Astrocyte (in vitro differentiated cells and primary cell): ENCODE results near the gene CD101. TPM values are rescaled to one million over a fixed set of nuclear protein-coding genes. Genes with fewer than 3 reads are reported as not detected.

Experiments used
- DNase-seq: peaks from one replicate; pipeline ENCODE4 v3.0.0-alpha.2; 2010; ENCODE audit warnings: low read depth
- FAIRE-seq: peaks from 2 replicates; lab custom pipeline; 2011; peaks lifted over from hg19 to GRCh38; lab: Jason Lieb, UNC
- H2AFZ ChIP-seq: 2 replicates; pipeline ENCODE4 v1.6.0; 2012; ENCODE audit warnings: low read depth, low read length, inconsistent platforms
- H3K27ac ChIP-seq: 2 replicates; pipeline ENCODE4 v1.5.1; 2011; ENCODE audit warnings: low read depth, low read length, inconsistent platforms
- H3K27me3 ChIP-seq: 2 replicates; pipeline ENCODE4 v1.6.0; 2011; ENCODE audit warnings: low read length, inconsistent platforms; ENCODE audit not compliant: insufficient read depth
- H3K36me3 ChIP-seq: 2 replicates; pipeline ENCODE4 v1.5.1; 2011; ENCODE audit warnings: low read length, inconsistent platforms; ENCODE audit not compliant: insufficient read depth
- H3K4me1 ChIP-seq: 2 replicates; pipeline ENCODE4 v1.5.1; 2011; ENCODE audit warnings: low read length, inconsistent platforms; ENCODE audit not compliant: insufficient read depth
- H3K4me2 ChIP-seq: 2 replicates; pipeline ENCODE4 v1.6.0; 2012; ENCODE audit warnings: low read length, inconsistent platforms
- H3K4me3 ChIP-seq: 2 replicates; pipeline ENCODE4 v1.5.1; 2011; ENCODE audit warnings: low read depth, mild to moderate bottlenecking, low read length, inconsistent platforms; ENCODE audit not compliant: insufficient read depth
- H3K79me2 ChIP-seq: 2 replicates; pipeline ENCODE4 v1.6.0; 2012; ENCODE audit warnings: mild to moderate bottlenecking, low read length, inconsistent platforms; ENCODE audit not compliant: insufficient read depth
- H3K9ac ChIP-seq: 2 replicates; pipeline ENCODE4 v1.6.0; 2012; ENCODE audit warnings: mild to moderate bottlenecking, low read length, inconsistent platforms
- H3K9me3 ChIP-seq: 2 replicates; pipeline ENCODE4 v1.5.1; 2012; ENCODE audit warnings: low read depth, mild to moderate bottlenecking, low read length, inconsistent platforms; ENCODE audit not compliant: insufficient read depth
- H4K20me1 ChIP-seq: 2 replicates; pipeline ENCODE4 v1.6.0; 2012; ENCODE audit warnings: low read length, inconsistent platforms; ENCODE audit not compliant: insufficient read depth
- H3K27ac Mint-ChIP-seq: one replicate; pipeline ENCODE4 v1.8.0; 2021; ENCODE audit warnings: mild to moderate bottlenecking, mixed read lengths; ENCODE audit not compliant: unreplicated experiment
- H3K27me3 Mint-ChIP-seq: one replicate; pipeline ENCODE4 v1.8.0; 2021; ENCODE audit warnings: low read depth, mixed read lengths; ENCODE audit not compliant: unreplicated experiment
- H3K36me3 Mint-ChIP-seq: one replicate; pipeline ENCODE4 v1.8.0; 2021; ENCODE audit warnings: low read depth, mixed read lengths; ENCODE audit not compliant: unreplicated experiment
- H3K4me1 Mint-ChIP-seq: one replicate; pipeline ENCODE4 v1.8.0; 2021; ENCODE audit warnings: low read depth, mixed read lengths; ENCODE audit not compliant: unreplicated experiment
- H3K4me3 Mint-ChIP-seq: one replicate; pipeline ENCODE4 v1.8.0; 2021; ENCODE audit warnings: mild to moderate bottlenecking, moderate library complexity, mixed read lengths; ENCODE audit not compliant: unreplicated experiment
- H3K9me3 Mint-ChIP-seq: one replicate; pipeline ENCODE4 v1.8.0; 2021; ENCODE audit warnings: mild to moderate bottlenecking, mixed read lengths; ENCODE audit not compliant: unreplicated experiment
- CTCF ChIP-seq: IDR thresholded peaks from 2 replicates; pipeline ENCODE4 v1.5.1; 2011; ENCODE audit warnings: low read depth, mild to moderate bottlenecking, inconsistent platforms, low read length, moderate library complexity; ENCODE audit not compliant: insufficient read depth
- EZH2 ChIP-seq: IDR thresholded peaks from 2 replicates; pipeline ENCODE4 v1.6.1; 2012; ENCODE audit warnings: mild to moderate bottlenecking, low read length, inconsistent platforms; ENCODE audit not compliant: insufficient read depth
- total RNA-seq: library from RNA; stranded (reverse); gene quantifications from 2 replicates; pipeline ENCODE4 v1.2.1, GENCODE V29; 2021

The CD101 gene
- total RNA-seq, 1 donor from 2014 or later, result 1.6 TPM

GRCh38 chr1:117011334-117011733, 9.8 kb downstream of the CD101 start:
- H3K4me1 ChIP-seq, result peaks cover 10% of the 10 kb centered on the region
- H3K27ac ChIP-seq, result no peak overlapping the region
- no peak overlapping the region for H3K9ac ChIP-seq
- Mint-ChIP-seq H3K9me3 (no peaks in the 10 kb centered on the region), H3K4me1 (peaks cover 16% of the 10 kb centered on the region), H3K27me3 (no peaks in the 10 kb centered on the region), H3K27ac (no peak overlapping the region), H3K4me3 (no peak overlapping the region), H3K36me3 (peaks cover 3% of the 10 kb centered on the region)
- TF ChIP-seq EZH2 (no peak), CTCF (no peak)
- FAIRE-seq (no peak), DNase-seq (no peak)
- no peaks in the 10 kb centered on the region for H3K79me2 ChIP-seq
- no peaks in the 10 kb centered on the region for H4K20me1 ChIP-seq
- no peak overlapping the region for H2AFZ ChIP-seq
- no peak overlapping the region for H3K4me3 ChIP-seq
- no peak overlapping the region for H3K4me2 ChIP-seq
- no peaks in the 10 kb centered on the region for H3K36me3 ChIP-seq
- H3K9me3 ChIP-seq, result no peaks in the 10 kb centered on the region
- H3K27me3 ChIP-seq, result no peaks in the 10 kb centered on the region

- no peak overlapping the region for H3K4me3 ChIP-seq
- no peaks in the 10 kb centered on the region for H3K79me2 ChIP-seq
- Mint-ChIP-seq H3K9me3 (no peaks in the 10 kb centered on the region), H3K27ac (no peak overlapping the region), H3K4me1 (peaks cover 23% of the 10 kb centered on the region), H3K27me3 (no peaks in the 10 kb centered on the region), H3K4me3 (no peak overlapping the region), H3K36me3 (peaks cover 3% of the 10 kb centered on the region)
- H4K20me1 ChIP-seq, result no peaks in the 10 kb centered on the region
- DNase-seq, result no peak
- H3K27ac ChIP-seq, result no peak overlapping the region
- H3K36me3 ChIP-seq, result no peaks in the 10 kb centered on the region
- TF ChIP-seq CTCF (no peak), EZH2 (no peak)
- H3K27me3 ChIP-seq, result no peaks in the 10 kb centered on the region
- no peak overlapping the region for H3K9ac ChIP-seq
- no peak for FAIRE-seq
- H3K9me3 ChIP-seq, result no peaks in the 10 kb centered on the region
- H3K4me2 ChIP-seq, result no peak overlapping the region
- H3K4me1 ChIP-seq, result peaks cover 14% of the 10 kb centered on the region
- H2AFZ ChIP-seq, result no peak overlapping the region
These were observed 11.8 kb downstream of the CD101 start for GRCh38 chr1:117013309-117013858.

- H3K4me1 Mint-ChIP-seq, result peaks cover 24% of the 10 kb centered on the region
- peaks cover 3% of the 10 kb centered on the region for H3K36me3 Mint-ChIP-seq
- DNase-seq, result peak; percentile 64
- Histone ChIP-seq H2AFZ (peak overlapping the region; percentile 31), H3K36me3 (no peaks in the 10 kb centered on the region), H3K9me3 (no peaks in the 10 kb centered on the region), H3K9ac (no peak overlapping the region), H3K27me3 (no peaks in the 10 kb centered on the region), H3K4me3 (no peak overlapping the region), H3K4me1 (peaks cover 14% of the 10 kb centered on the region), H3K4me2 (peak overlapping the region; percentile 51), H3K79me2 (no peaks in the 10 kb centered on the region), H3K27ac (peak overlapping the region; percentile 18), H4K20me1 (no peaks in the 10 kb centered on the region)
- H3K9me3 Mint-ChIP-seq, result no peaks in the 10 kb centered on the region
- TF ChIP-seq CTCF (no peak), EZH2 (no peak)
- no peak for FAIRE-seq
- H3K27ac Mint-ChIP-seq, result peak overlapping the region; percentile 62
- H3K27me3 Mint-ChIP-seq, result no peaks in the 10 kb centered on the region
- H3K4me3 Mint-ChIP-seq, result no peak overlapping the region
These were observed 12.6 kb downstream of the CD101 start for GRCh38 chr1:117014209-117014608.
